ENCODE results near the gene TMEM164. TPM values are rescaled to one million over a fixed set of nuclear protein-coding genes. Genes with fewer than 3 reads are reported as not detected.

The TMEM164 gene
- total RNA-seq, 1 donor from 2014 or later = 8.4 TPM

DNA sequence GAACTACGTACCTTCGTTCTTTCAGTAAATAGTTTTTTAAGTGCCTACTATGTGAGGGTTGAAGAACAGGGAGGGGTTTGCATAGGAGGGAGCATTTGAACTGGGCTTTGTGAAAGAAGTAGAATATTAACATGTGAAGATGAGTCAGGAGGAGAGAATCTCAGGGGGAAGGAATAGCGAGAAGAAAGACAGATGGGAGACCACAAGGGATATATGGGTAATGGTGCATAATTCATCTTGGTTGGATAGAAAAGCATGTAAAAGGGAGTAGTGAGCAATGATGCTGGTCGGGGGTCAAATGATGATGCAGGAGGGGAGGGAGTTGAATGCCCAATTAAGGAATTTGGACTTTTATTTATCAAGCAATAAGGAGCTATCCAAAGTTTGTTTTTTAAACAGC is 52.7 kb downstream of the TMEM164 start:
- no peak for DNase-seq (ENCODE audit: low read depth)
- no peak overlapping the region for H3K4me3 ChIP-seq (ENCODE audit: low read depth, low read length)
- TF ChIP-seq, protein P1, sequence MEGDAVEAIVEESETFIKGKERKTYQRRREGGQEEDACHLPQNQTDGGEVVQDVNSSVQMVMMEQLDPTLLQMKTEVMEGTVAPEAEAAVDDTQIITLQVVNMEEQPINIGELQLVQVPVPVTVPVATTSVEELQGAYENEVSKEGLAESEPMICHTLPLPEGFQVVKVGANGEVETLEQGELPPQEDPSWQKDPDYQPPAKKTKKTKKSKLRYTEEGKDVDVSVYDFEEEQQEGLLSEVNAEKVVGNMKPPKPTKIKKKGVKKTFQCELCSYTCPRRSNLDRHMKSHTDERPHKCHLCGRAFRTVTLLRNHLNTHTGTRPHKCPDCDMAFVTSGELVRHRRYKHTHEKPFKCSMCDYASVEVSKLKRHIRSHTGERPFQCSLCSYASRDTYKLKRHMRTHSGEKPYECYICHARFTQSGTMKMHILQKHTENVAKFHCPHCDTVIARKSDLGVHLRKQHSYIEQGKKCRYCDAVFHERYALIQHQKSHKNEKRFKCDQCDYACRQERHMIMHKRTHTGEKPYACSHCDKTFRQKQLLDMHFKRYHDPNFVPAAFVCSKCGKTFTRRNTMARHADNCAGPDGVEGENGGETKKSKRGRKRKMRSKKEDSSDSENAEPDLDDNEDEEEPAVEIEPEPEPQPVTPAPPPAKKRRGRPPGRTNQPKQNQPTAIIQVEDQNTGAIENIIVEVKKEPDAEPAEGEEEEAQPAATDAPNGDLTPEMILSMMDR (conservative IDR thresholded peaks at IDR 0.05; ENCODE audit: low read depth, low read length) = no peak

DNA sequence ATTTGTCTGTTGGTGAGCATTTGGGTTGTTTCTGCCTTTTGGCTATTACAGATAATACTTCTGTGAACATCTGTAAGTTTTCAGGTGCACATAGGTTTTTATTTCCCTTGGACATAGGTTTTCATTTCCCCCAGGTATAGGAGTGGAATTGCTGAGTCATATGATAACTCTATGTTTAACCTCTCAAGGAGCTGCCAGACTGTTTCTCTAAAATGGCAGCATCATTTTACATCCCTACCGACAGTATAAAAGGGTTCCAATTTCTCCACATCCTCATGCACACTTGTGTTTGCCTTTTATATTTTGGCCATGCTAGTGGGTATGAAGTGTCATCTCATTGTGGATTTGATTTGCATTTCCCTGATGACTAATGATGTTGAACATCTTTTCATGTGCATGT is 53.5 kb downstream of the TMEM164 start:
- no peak overlapping the region for H3K4me3 ChIP-seq (ENCODE audit: low read depth, low read length)
- TF ChIP-seq, protein P1 (conservative IDR thresholded peaks at IDR 0.05; ENCODE audit: low read depth, low read length) = no peak
- DNase-seq (ENCODE audit: low read depth) = no peak

DNA sequence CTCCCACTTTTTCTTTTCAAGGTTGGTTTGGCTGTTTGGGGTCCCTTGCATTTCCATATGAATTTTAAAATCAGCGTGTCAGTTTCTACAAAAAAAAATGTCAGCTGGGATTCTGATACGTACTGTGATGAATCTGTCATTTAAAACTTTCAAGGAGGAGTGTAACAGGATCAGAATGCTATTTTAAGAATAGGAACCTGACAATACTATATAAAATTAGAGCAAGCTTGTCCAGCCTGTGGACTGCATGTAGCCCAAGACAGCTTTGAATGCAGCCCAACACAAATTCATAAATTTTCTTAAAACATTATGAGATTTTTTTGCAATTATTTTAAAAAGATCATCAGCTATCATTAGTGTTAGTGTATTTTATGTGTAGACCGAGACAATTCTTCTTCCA is 56.5 kb downstream of the TMEM164 start:
- no peak overlapping the region for H3K4me3 ChIP-seq (ENCODE audit: low read depth, low read length)
- DNase-seq (ENCODE audit: low read depth) = no peak
- TF ChIP-seq, protein P1 (conservative IDR thresholded peaks at IDR 0.05; ENCODE audit: low read depth, low read length) = no peak

DNA sequence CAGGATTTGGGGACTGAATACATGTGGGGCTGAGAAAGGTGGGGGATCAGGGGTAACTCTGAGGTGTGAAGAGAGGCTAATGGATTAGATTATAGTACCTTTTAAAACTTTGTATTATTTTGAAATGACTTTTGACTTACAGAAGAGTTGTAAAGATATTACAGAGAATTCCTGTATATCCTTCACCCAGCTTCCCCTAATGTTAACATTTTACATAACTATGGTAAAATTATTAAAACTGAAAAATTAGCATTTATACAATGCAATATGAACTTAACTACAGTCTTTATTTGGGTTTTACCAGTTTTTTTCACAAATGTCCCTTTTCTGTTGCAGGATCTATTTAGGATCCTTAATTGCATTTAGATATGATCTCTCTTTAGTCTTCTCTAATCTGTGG is 57.4 kb downstream of the TMEM164 start:
- H3K4me3 ChIP-seq (ENCODE audit: low read depth, low read length) = no peak overlapping the region
- DNase-seq (ENCODE audit: low read depth) = no peak
- TF ChIP-seq, protein P1 (conservative IDR thresholded peaks at IDR 0.05; ENCODE audit: low read depth, low read length) = no peak

DNA sequence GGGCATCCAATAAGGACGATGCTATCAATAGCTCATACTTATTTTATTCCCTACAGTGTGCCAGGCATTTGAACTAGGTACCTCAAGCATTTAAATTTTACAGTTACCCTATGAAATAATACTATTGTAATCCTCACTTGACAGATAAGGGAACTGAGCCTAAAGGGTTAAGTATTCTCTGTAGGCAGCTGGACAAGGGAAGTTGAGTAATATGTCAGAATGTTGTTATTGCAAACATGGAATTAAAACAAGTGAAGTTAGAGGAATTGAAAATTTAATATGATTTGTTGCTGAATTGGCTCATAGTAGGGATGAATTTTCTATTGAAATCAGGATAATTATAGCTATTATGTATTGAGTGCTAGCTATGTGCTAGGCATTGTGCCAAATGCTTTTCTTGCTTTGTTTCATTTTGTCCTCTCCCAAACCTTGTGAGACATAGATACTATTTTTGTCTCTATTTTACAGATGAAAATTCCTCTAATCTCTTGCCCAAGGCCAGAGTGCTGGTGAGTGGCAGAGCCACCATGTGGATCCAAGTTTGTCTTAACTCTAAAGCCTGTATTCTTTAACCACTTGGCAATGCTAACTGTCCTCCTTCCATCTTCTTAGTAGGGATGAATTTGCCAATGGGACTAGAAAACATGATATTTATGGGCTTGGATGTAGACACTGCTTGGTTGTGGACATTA is 58.1 kb downstream of the TMEM164 start:
- no peak for DNase-seq (ENCODE audit: low read depth)
- H3K4me3 ChIP-seq (ENCODE audit: low read depth, low read length) = no peak overlapping the region
- TF ChIP-seq, protein P1 (conservative IDR thresholded peaks at IDR 0.05; ENCODE audit: low read depth, low read length) = no peak

DNA sequence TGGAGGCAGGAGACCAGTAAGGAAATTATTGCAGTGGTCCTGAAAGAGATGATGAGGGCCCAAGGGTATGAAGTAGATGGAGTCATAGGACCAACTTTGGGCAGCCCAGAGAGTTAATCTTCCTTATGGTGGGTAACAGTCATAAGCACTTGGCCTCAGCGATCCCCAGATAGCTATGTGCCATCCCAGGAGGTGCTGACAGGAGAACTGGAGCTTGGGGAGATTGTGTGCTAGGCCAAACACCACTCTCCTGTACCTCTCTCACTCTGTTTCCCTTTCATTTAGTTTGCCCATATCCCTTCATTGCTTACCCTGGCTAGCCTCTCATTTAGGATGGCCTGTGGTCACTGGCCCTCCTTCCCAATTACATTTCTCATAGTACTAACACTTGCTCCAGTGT is 60.0 kb downstream of the TMEM164 start:
- DNase-seq (ENCODE audit: low read depth) = no peak
- TF ChIP-seq, protein P1 (conservative IDR thresholded peaks at IDR 0.05; ENCODE audit: low read depth, low read length) = no peak
- H3K4me3 ChIP-seq (ENCODE audit: low read depth, low read length) = no peak overlapping the region
